Osteoblast (primary cell): ENCODE measurements around the gene ZNF800. TPM values are rescaled to one million over a fixed set of nuclear protein-coding genes. Genes with fewer than 3 reads are reported as not detected.
A peak's percentile ranks its signal among the peaks of the same experiment; 100 is the strongest.

Experiments
- DNase-seq: peaks from one replicate; pipeline ENCODE4 v3.0.0; 2011; ENCODE audit warnings: low spot score, mixed read lengths; ENCODE audit not compliant: insufficient read length; ENCODE audit errors: missing footprints
- H2AFZ ChIP-seq: 2 replicates; pipeline ENCODE4 v1.6.0; 2011; ENCODE audit warnings: mild to moderate bottlenecking, low read length
- H3K27ac ChIP-seq: 2 replicates; pipeline ENCODE4 v1.5.1; 2011; ENCODE audit warnings: mild to moderate bottlenecking, low read depth, low read length, moderate library complexity
- H3K27me3 ChIP-seq: 2 replicates; pipeline ENCODE4 v1.6.0; 2012; ENCODE audit warnings: mild to moderate bottlenecking, control low read depth, inconsistent platforms, low read length, moderate library complexity; ENCODE audit not compliant: insufficient read depth
- H3K36me3 ChIP-seq: 2 replicates; pipeline ENCODE4 v1.5.1; 2011; ENCODE audit warnings: mild to moderate bottlenecking, low read length, control low read depth, moderate library complexity; ENCODE audit not compliant: insufficient read depth
- H3K4me1 ChIP-seq: 2 replicates; pipeline ENCODE4 v1.5.1; 2011; ENCODE audit warnings: mild to moderate bottlenecking, low read length, control low read depth, moderate library complexity; ENCODE audit not compliant: insufficient read depth
- H3K4me2 ChIP-seq: 2 replicates; pipeline ENCODE4 v1.6.0; 2011; ENCODE audit warnings: mild to moderate bottlenecking, low read length; ENCODE audit not compliant: insufficient read depth
- H3K4me3 ChIP-seq: fragments of 200-600 bp; sonication (generic); 3 replicates; pipeline ENCODE4 v1.5.1; 2012; ENCODE audit warnings: mild to moderate bottlenecking, low read length, inconsistent platforms; ENCODE audit not compliant: insufficient read depth
- H3K79me2 ChIP-seq: 2 replicates; pipeline ENCODE4 v1.6.0; 2012; ENCODE audit warnings: mild to moderate bottlenecking, low read length, control low read depth, inconsistent platforms; ENCODE audit not compliant: insufficient read depth
- H3K9me3 ChIP-seq: 2 replicates; pipeline ENCODE4 v1.5.1; 2011; ENCODE audit warnings: low read depth, low read length, control low read depth
- H4K20me1 ChIP-seq: 2 replicates; pipeline ENCODE4 v1.6.0; 2012; ENCODE audit warnings: mild to moderate bottlenecking, low read length, control low read depth; ENCODE audit not compliant: insufficient read depth
- total RNA-seq: library from RNA; depleted of rRNA; stranded (reverse); fragments of >200 nt; gene quantifications from 2 replicates; pipeline ENCODE4 v1.2.3, GENCODE V29; 2012
- TF ChIP-seq, protein P1 (sequence below): IDR thresholded peaks from 2 replicates; pipeline ENCODE4 v1.5.1; 2011; ENCODE audit warnings: mild to moderate bottlenecking, low read depth, low read length, moderate library complexity; ENCODE audit errors: extremely low read depth

ZNF800 gene
- total RNA-seq, 1 donor = 21.7 TPM

DNA sequence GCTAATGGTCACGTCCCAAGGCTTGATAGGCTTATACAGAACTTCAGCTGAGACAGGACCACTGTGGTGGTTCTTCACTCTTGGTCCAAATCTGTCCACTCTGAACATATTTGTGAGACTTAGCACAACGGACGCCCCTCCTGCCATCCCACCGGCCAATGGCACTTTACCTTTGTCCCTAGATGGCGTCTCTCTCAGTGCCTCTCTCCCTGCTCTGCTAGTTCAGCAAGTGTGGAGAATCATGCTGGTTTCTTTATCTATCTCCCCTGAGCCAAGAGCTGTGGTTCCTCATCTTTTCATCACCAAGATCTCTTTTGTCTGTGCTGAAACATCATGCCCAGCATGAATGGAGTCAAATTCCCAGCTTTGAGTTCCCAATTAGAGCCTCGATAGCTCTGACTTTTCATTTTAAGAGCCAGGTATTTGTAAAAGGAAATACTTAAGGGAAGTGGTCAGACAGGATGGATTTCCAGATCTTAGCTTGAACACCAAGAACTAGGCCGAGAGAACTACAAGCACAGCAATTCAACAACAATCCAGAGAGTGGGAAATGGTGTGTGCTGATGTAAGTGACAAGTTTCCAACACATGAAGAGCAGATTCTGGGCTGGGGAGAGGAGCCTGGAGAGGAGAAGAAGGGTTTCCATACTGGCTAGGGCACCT, 69.5 kb downstream of the ZNF800 start:
- no peak overlapping the region for H3K4me2 ChIP-seq
- DNase-seq = peak; percentile 9
- H3K27ac ChIP-seq = no peak overlapping the region
- no peaks in the 10 kb centered on the region for H3K36me3 ChIP-seq
- no peaks in the 10 kb centered on the region for H3K79me2 ChIP-seq
- H3K9me3 ChIP-seq = no peaks in the 10 kb centered on the region
- no peak overlapping the region for H2AFZ ChIP-seq
- no peaks in the 10 kb centered on the region for H4K20me1 ChIP-seq
- H3K4me1 ChIP-seq = no peaks in the 10 kb centered on the region
- no peak overlapping the region for H3K4me3 ChIP-seq
- TF ChIP-seq, protein P1, sequence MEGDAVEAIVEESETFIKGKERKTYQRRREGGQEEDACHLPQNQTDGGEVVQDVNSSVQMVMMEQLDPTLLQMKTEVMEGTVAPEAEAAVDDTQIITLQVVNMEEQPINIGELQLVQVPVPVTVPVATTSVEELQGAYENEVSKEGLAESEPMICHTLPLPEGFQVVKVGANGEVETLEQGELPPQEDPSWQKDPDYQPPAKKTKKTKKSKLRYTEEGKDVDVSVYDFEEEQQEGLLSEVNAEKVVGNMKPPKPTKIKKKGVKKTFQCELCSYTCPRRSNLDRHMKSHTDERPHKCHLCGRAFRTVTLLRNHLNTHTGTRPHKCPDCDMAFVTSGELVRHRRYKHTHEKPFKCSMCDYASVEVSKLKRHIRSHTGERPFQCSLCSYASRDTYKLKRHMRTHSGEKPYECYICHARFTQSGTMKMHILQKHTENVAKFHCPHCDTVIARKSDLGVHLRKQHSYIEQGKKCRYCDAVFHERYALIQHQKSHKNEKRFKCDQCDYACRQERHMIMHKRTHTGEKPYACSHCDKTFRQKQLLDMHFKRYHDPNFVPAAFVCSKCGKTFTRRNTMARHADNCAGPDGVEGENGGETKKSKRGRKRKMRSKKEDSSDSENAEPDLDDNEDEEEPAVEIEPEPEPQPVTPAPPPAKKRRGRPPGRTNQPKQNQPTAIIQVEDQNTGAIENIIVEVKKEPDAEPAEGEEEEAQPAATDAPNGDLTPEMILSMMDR = no peak
- H3K27me3 ChIP-seq = no peaks in the 10 kb centered on the region

DNA sequence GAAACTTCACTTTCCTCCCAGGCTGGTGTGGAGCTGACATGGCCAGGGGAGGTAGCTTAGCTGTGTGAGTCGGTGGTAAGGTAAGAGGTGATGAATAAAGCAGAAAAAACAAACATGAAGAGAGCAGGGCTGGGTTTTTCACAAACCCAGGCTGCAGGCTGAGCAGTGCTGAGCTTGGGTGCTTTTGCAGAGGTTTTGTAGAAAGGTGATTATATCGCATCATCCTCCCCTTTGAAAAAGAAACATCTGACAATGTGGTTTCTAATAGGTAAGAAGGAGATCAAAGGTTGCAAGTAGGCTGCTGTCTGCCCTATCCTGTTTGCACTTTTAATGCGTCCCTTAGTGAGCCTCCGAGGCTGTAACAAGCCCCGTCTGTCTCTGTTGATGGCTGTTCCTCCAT, 70.2 kb downstream of the ZNF800 start:
- no peak overlapping the region for H3K27ac ChIP-seq
- H3K4me1 ChIP-seq = no peaks in the 10 kb centered on the region
- DNase-seq = no peak
- no peaks in the 10 kb centered on the region for H3K9me3 ChIP-seq
- no peak overlapping the region for H3K4me2 ChIP-seq
- TF ChIP-seq, protein P1 = no peak
- H3K27me3 ChIP-seq = no peaks in the 10 kb centered on the region
- no peak overlapping the region for H2AFZ ChIP-seq
- H3K4me3 ChIP-seq = no peak overlapping the region
- no peaks in the 10 kb centered on the region for H4K20me1 ChIP-seq
- no peaks in the 10 kb centered on the region for H3K79me2 ChIP-seq
- H3K36me3 ChIP-seq = no peaks in the 10 kb centered on the region

DNA sequence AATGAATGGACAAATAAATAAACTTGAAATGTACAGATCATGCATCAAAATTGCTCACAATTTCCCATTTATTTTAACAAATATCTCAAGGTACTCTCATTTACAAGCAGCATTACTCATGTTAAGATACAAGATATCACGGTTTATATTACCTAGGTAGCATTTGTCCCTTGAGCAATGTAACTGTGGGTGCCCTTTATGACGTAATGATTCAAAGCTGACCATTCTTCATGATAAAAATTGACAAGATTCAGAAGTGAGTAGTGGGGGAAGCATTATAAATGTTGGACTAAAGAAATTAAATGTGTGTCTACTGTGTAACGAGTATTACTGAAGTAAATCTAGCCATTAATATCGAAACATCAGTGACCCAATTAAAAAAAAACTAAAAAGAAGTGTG, 71.5 kb downstream of the ZNF800 start:
- DNase-seq = no peak
- Histone ChIP-seq H3K27me3 (no peaks in the 10 kb centered on the region), H3K4me1 (no peaks in the 10 kb centered on the region), H2AFZ (no peak overlapping the region), H3K79me2 (no peaks in the 10 kb centered on the region), H3K4me3 (no peak overlapping the region), H3K27ac (no peak overlapping the region), H3K4me2 (no peak overlapping the region), H3K9me3 (no peaks in the 10 kb centered on the region), H4K20me1 (no peaks in the 10 kb centered on the region), H3K36me3 (no peaks in the 10 kb centered on the region)
- TF ChIP-seq, protein P1 = no peak

Other genes starting within 250 kb of the ZNF800 start
- gene GRM8, start 139.8 kb downstream of the ZNF800 start, total RNA-seq = not detected in 2 replicates
- gene GCC1, start 192.9 kb upstream of the ZNF800 start, total RNA-seq = 20.9 and 24.2 TPM in 2 replicates
- gene ARF5, start 195.7 kb upstream of the ZNF800 start, total RNA-seq = 146 and 147 TPM in 2 replicates
- 1.5 and 1.8 TPM in 2 replicates for gene FSCN3, start 201.0 kb upstream of the ZNF800 start, total RNA-seq
- not detected in 2 replicates for gene PAX4, start 225.4 kb upstream of the ZNF800 start, total RNA-seq